D721Med (cell line): Measurements from ENCODE around the gene DTNB.
"Not testable (repeated sequence)": the region's sequence is repeated elsewhere in the genome, so short reads cannot be mapped to it uniquely, and the experiment has no call there.

ENCODE experiments used
- DNase-seq: peaks from one replicate; pipeline ENCODE4 v3.0.0; 2011; ENCODE audit warnings: low spot score; ENCODE audit not compliant: insufficient read length
- FAIRE-seq: peaks from 2 replicates; lab custom pipeline; 2011; peaks lifted over from hg19 to GRCh38; lab: Jason Lieb, UNC
- CTCF ChIP-seq: IDR thresholded peaks from 2 replicates; pipeline ENCODE4 v1.5.1; 2012; ENCODE audit warnings: mild to moderate bottlenecking, control low read depth; ENCODE audit not compliant: insufficient read depth; ENCODE audit errors: missing control alignments

Gene DTNB

GRCh38 chr2:25635797-25636196 lies 37.6 kb downstream of the DTNB start:
- no peak for DNase-seq
- FAIRE-seq, result no peak
- no peak for TF ChIP-seq CTCF

GRCh38 chr2:25633801-25634200 lies 39.6 kb downstream of the DTNB start:
- FAIRE-seq, DNase-seq: not testable (repeated sequence)

GRCh38 chr2:25632396-25632795 lies 41.0 kb downstream of the DTNB start:
- FAIRE-seq, result no peak
- no peak for DNase-seq

GRCh38 chr2:25624635-25625034 lies 48.7 kb downstream of the DTNB start:
- no peak for TF ChIP-seq CTCF
- FAIRE-seq (no peak), DNase-seq (no peak)

More at GRCh38 chr2:25632396-25632795, 41.0 kb downstream of the DTNB start:
- no peak for TF ChIP-seq CTCF

- DNase-seq (no peak), FAIRE-seq (no peak)
- no peak for TF ChIP-seq CTCF
Observed at GRCh38 chr2:25623361-25623760, 50.0 kb downstream of the DTNB start.

GRCh38 chr2:25620711-25621110 lies 52.7 kb downstream of the DTNB start:
- no peak for TF ChIP-seq CTCF
- FAIRE-seq (no peak), DNase-seq (no peak)

- FAIRE-seq (no peak), DNase-seq (no peak)
- TF ChIP-seq CTCF, result no peak
Observed at GRCh38 chr2:25620077-25620476, 53.3 kb downstream of the DTNB start.

GRCh38 chr2:25619185-25619584 lies 54.2 kb downstream of the DTNB start:
- no peak for TF ChIP-seq CTCF
- FAIRE-seq, result no peak
- DNase-seq, result no peak
